Ishikawa (cell line): ENCODE data around the gene SH2B2.

Experiments
- CEBPB ChIP-seq: IDR thresholded peaks from 2 replicates; pipeline ENCODE4 v1.6.1; 2012
- CREB1 ChIP-seq: IDR thresholded peaks from 2 replicates; pipeline ENCODE4 v1.6.1; 2012; ENCODE audit warnings: low read depth
- EP300 ChIP-seq: IDR thresholded peaks from 2 replicates; pipeline ENCODE4 v1.6.1; 2012; ENCODE audit warnings: borderline replicate concordance
- FOXM1 ChIP-seq: IDR thresholded peaks from 2 replicates; pipeline ENCODE4 v1.6.1; 2012; ENCODE audit warnings: low read depth, borderline replicate concordance
- MAX ChIP-seq: IDR thresholded peaks from 2 replicates; pipeline ENCODE4 v1.6.1; 2012
- NFIC ChIP-seq: IDR thresholded peaks from 2 replicates; pipeline ENCODE4 v1.6.1; 2012
- RAD21 ChIP-seq: IDR thresholded peaks from 2 replicates; pipeline ENCODE4 v1.6.1; 2012; ENCODE audit warnings: low read depth
- REST ChIP-seq: IDR thresholded peaks from 2 replicates; pipeline ENCODE4 v1.6.1; 2012; ENCODE audit warnings: low read depth, mild to moderate bottlenecking
- TAF1 ChIP-seq: IDR thresholded peaks from 2 replicates; pipeline ENCODE4 v1.6.1; 2012; ENCODE audit warnings: low read depth, mild to moderate bottlenecking
- TCF12 ChIP-seq: IDR thresholded peaks from 2 replicates; pipeline ENCODE4 v1.6.1; 2012; ENCODE audit warnings: low read depth
- TEAD4 ChIP-seq: IDR thresholded peaks from 2 replicates; pipeline ENCODE4 v1.6.1; 2012
- USF1 ChIP-seq: IDR thresholded peaks from 2 replicates; pipeline ENCODE4 v1.6.1; 2012
- YY1 ChIP-seq: IDR thresholded peaks from 2 replicates; pipeline ENCODE4 v1.6.1; 2012; ENCODE audit warnings: low read depth
- ZBTB7A ChIP-seq: IDR thresholded peaks from 2 replicates; pipeline ENCODE4 v1.6.1; 2012; ENCODE audit warnings: low read depth

GRCh38 chr7:102270178-102270887 is 16.3 kb upstream of the SH2B2 start:
- TF ChIP-seq EP300 (no peak), CREB1 (no peak), NFIC (no peak), FOXM1 (no peak), YY1 (no peak), MAX (no peak), TAF1 (no peak), RAD21 (no peak), USF1 (no peak), REST (no peak), TEAD4 (no peak), TCF12 (no peak), ZBTB7A (no peak), CEBPB (no peak)
